Osteoblast (primary cell): ENCODE results near the gene PARD6A. TPM values are rescaled to one million over a fixed set of nuclear protein-coding genes. Genes with fewer than 3 reads are reported as not detected.

Experiments
- DNase-seq: peaks from one replicate; pipeline ENCODE4 v3.0.0; 2011; ENCODE audit warnings: low spot score, mixed read lengths; ENCODE audit not compliant: insufficient read length; ENCODE audit errors: missing footprints
- H2AFZ ChIP-seq: 2 replicates; pipeline ENCODE4 v1.6.0; 2011; ENCODE audit warnings: mild to moderate bottlenecking, low read length
- H3K27ac ChIP-seq: 2 replicates; pipeline ENCODE4 v1.5.1; 2011; ENCODE audit warnings: mild to moderate bottlenecking, low read depth, low read length, moderate library complexity
- H3K27me3 ChIP-seq: 2 replicates; pipeline ENCODE4 v1.6.0; 2012; ENCODE audit warnings: mild to moderate bottlenecking, control low read depth, inconsistent platforms, low read length, moderate library complexity; ENCODE audit not compliant: insufficient read depth
- H3K36me3 ChIP-seq: 2 replicates; pipeline ENCODE4 v1.5.1; 2011; ENCODE audit warnings: mild to moderate bottlenecking, low read length, control low read depth, moderate library complexity; ENCODE audit not compliant: insufficient read depth
- H3K4me1 ChIP-seq: 2 replicates; pipeline ENCODE4 v1.5.1; 2011; ENCODE audit warnings: mild to moderate bottlenecking, low read length, control low read depth, moderate library complexity; ENCODE audit not compliant: insufficient read depth
- H3K4me2 ChIP-seq: 2 replicates; pipeline ENCODE4 v1.6.0; 2011; ENCODE audit warnings: mild to moderate bottlenecking, low read length; ENCODE audit not compliant: insufficient read depth
- H3K4me3 ChIP-seq: fragments of 200-600 bp; sonication (generic); 3 replicates; pipeline ENCODE4 v1.5.1; 2012; ENCODE audit warnings: mild to moderate bottlenecking, low read length, inconsistent platforms; ENCODE audit not compliant: insufficient read depth
- H3K79me2 ChIP-seq: 2 replicates; pipeline ENCODE4 v1.6.0; 2012; ENCODE audit warnings: mild to moderate bottlenecking, low read length, control low read depth, inconsistent platforms; ENCODE audit not compliant: insufficient read depth
- H3K9me3 ChIP-seq: 2 replicates; pipeline ENCODE4 v1.5.1; 2011; ENCODE audit warnings: low read depth, low read length, control low read depth
- H4K20me1 ChIP-seq: 2 replicates; pipeline ENCODE4 v1.6.0; 2012; ENCODE audit warnings: mild to moderate bottlenecking, low read length, control low read depth; ENCODE audit not compliant: insufficient read depth
- total RNA-seq: library from RNA; depleted of rRNA; stranded (reverse); fragments of >200 nt; gene quantifications from 2 replicates; pipeline ENCODE4 v1.2.3, GENCODE V29; 2012
- TF ChIP-seq, protein P1 (sequence below): IDR thresholded peaks from 2 replicates; pipeline ENCODE4 v1.5.1; 2011; ENCODE audit warnings: mild to moderate bottlenecking, low read depth, low read length, moderate library complexity; ENCODE audit errors: extremely low read depth

PARD6A gene
- total RNA-seq, 1 donor, result 2.9 TPM

DNA sequence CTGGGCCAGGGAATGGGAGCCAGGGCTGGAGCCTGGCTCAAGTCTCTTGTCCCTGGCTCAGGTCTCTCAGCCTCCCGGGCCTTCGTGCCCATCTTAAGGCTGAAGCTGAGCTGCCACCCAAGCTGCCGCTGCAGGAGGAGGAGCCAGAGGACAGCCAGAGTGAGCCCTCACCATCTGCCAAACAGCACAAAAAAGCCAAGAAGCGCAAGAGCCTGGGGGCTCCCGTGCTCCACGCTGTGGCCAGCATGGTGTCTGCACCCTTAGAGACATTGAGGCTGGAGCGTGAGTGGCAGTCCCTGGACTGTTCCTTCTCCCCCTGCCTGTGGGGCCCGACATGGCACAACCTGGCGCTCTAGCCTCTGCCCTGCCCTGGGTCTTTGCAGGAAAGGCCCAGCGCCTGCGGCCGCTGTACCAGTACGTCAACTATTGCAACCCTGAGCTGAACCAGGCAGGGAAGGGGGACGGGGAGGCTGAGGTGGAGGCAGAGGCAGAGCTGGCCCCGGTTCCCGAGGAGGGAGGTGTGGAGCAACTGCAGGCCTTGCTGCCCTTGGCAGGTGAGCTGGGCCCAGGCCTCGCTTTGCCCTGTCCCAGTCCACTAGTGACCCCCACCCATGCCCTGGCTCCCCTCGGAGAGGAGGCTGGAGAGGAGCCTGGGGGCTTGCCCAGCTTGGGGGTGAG, 7.2 kb downstream of the PARD6A start:
- peak; percentile 100 for DNase-seq
- TF ChIP-seq, protein P1, sequence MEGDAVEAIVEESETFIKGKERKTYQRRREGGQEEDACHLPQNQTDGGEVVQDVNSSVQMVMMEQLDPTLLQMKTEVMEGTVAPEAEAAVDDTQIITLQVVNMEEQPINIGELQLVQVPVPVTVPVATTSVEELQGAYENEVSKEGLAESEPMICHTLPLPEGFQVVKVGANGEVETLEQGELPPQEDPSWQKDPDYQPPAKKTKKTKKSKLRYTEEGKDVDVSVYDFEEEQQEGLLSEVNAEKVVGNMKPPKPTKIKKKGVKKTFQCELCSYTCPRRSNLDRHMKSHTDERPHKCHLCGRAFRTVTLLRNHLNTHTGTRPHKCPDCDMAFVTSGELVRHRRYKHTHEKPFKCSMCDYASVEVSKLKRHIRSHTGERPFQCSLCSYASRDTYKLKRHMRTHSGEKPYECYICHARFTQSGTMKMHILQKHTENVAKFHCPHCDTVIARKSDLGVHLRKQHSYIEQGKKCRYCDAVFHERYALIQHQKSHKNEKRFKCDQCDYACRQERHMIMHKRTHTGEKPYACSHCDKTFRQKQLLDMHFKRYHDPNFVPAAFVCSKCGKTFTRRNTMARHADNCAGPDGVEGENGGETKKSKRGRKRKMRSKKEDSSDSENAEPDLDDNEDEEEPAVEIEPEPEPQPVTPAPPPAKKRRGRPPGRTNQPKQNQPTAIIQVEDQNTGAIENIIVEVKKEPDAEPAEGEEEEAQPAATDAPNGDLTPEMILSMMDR, result peak; percentile 94
- H3K9me3 ChIP-seq, result no peaks in the 10 kb centered on the region
- peak overlapping the region; percentile 73 for H3K27ac ChIP-seq
- no peaks in the 10 kb centered on the region for H3K27me3 ChIP-seq
- peaks cover 2% of the 10 kb centered on the region for H4K20me1 ChIP-seq
- H3K79me2 ChIP-seq, result peaks cover 4% of the 10 kb centered on the region
- no peaks in the 10 kb centered on the region for H3K36me3 ChIP-seq
- H3K4me3 ChIP-seq, result peak overlapping the region; percentile 85
- H3K4me2 ChIP-seq, result peak overlapping the region; percentile 85
- peak overlapping the region; percentile 84 for H2AFZ ChIP-seq
- peaks cover 18% of the 10 kb centered on the region for H3K4me1 ChIP-seq

GRCh38 chr16:67668495-67669157, 7.9 kb downstream of the PARD6A start:
- H3K4me3 ChIP-seq, result no peak overlapping the region
- no peaks in the 10 kb centered on the region for H3K9me3 ChIP-seq
- no peak overlapping the region for H3K27ac ChIP-seq
- peak; percentile 69 for DNase-seq
- no peak overlapping the region for H2AFZ ChIP-seq
- H3K79me2 ChIP-seq, result peaks cover 4% of the 10 kb centered on the region
- H3K4me1 ChIP-seq, result peaks cover 21% of the 10 kb centered on the region
- TF ChIP-seq, protein P1, result no peak
- peaks cover 3% of the 10 kb centered on the region for H4K20me1 ChIP-seq
- no peaks in the 10 kb centered on the region for H3K36me3 ChIP-seq
- H3K27me3 ChIP-seq, result no peaks in the 10 kb centered on the region
- no peak overlapping the region for H3K4me2 ChIP-seq

DNA sequence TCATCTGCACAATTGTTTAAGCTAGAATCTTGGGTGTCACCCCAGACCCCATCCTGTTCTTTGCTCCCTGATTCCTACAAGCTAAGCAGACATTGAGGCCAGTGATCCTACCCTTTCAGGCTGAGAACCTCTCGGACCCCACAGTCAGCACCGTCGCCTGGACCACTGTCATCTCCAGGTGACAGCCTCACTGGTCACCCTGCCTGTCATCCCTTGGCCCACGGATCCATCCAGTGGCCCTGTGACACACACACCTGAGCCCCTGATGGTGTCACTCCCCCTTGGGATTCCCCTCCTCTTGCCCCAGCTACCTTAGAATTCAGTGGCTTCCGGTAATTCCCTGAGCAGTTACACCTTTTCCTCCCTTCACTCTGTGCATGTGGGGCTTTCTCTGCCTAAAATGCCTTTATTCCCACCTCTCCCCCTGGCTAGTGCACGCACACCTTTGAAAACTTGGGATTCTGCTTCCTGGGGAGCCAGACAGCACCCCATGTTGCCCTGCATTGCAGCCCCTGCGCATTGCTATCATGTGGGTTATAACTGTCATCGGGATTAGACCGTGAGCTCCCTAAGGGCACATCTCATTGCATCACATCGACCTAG, 8.8 kb downstream of the PARD6A start:
- no peaks in the 10 kb centered on the region for H3K36me3 ChIP-seq
- peaks cover 3% of the 10 kb centered on the region for H4K20me1 ChIP-seq
- peaks cover 4% of the 10 kb centered on the region for H3K79me2 ChIP-seq
- H3K4me3 ChIP-seq, result no peak overlapping the region
- H3K27me3 ChIP-seq, result no peaks in the 10 kb centered on the region
- TF ChIP-seq, protein P1, result no peak
- no peaks in the 10 kb centered on the region for H3K9me3 ChIP-seq
- H3K27ac ChIP-seq, result no peak overlapping the region
- no peak overlapping the region for H2AFZ ChIP-seq
- peaks cover 21% of the 10 kb centered on the region for H3K4me1 ChIP-seq
- no peak for DNase-seq
- no peak overlapping the region for H3K4me2 ChIP-seq

DNA sequence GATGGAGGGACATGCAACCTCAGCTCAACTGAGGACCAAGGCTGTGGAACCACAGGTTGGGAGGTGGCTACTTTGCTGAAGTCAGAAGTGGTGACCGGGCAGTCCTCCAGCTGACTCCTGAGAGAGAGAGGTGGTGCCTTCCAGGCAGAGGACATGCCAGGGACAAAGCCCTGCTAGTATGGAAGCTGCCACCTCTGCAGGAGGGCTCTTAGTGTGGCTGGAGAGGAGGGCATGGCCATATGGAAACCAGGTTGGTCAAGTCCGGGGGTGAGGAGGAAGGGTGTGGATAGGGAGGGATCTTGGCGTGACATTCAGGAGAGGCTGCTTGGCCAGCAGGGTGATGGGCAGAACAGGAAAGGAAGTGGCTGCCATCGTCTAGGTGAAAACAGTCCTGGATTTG, 11.5 kb downstream of the PARD6A start:
- no peak overlapping the region for H2AFZ ChIP-seq
- H4K20me1 ChIP-seq, result peaks cover 3% of the 10 kb centered on the region
- H3K4me1 ChIP-seq, result peaks cover 10% of the 10 kb centered on the region
- H3K36me3 ChIP-seq, result no peaks in the 10 kb centered on the region
- no peak overlapping the region for H3K27ac ChIP-seq
- no peak overlapping the region for H3K4me2 ChIP-seq
- H3K9me3 ChIP-seq, result no peaks in the 10 kb centered on the region
- no peak for DNase-seq
- H3K4me3 ChIP-seq, result no peak overlapping the region
- TF ChIP-seq, protein P1, result no peak
- H3K79me2 ChIP-seq, result no peaks in the 10 kb centered on the region
- no peaks in the 10 kb centered on the region for H3K27me3 ChIP-seq
